Natural killer cell (primary cell): Measurements from ENCODE around the gene ZNF862. TPM values are rescaled to one million over a fixed set of nuclear protein-coding genes. Genes with fewer than 3 reads are reported as not detected.

Experiments used
- ATAC-seq, 3 donors: fragments of 150-1000 bp in 2 of 3; fragments of 200-7000 bp in 1 of 3; cut with Tn5 transposase; 1 replicate in 1 of 3; 2 replicates in 2 of 3; pipeline ENCODE4 v1.10.0; 2021; ENCODE audit warnings: mild to moderate bottlenecking in 2 of 3, moderate library complexity in 2 of 3
- DNase-seq, 2 donors: peaks; one replicate each; pipeline versions ENCODE4 v3.0.0 to v3.0.0-alpha.2; 2013 to 2021; ENCODE audit warnings: mixed read lengths in 1 of 2
- H3K27ac ChIP-seq: one replicate; pipeline ENCODE4 v1.5.1; 2013; ENCODE audit warnings: mild to moderate bottlenecking, low read length
- H3K27me3 ChIP-seq: one replicate; pipeline ENCODE4 v1.6.1; 2013; ENCODE audit warnings: low read length; ENCODE audit not compliant: control insufficient read depth, insufficient read depth
- H3K36me3 ChIP-seq: one replicate; pipeline ENCODE4 v1.6.1; 2013; ENCODE audit warnings: low read length; ENCODE audit not compliant: control insufficient read depth, insufficient read depth
- H3K4me1 ChIP-seq: one replicate; pipeline ENCODE4 v1.6.1; 2013; ENCODE audit warnings: low read length; ENCODE audit not compliant: control insufficient read depth, insufficient read depth
- H3K4me3 ChIP-seq: one replicate; pipeline ENCODE4 v1.5.1; 2013; ENCODE audit warnings: low read length
- H3K9me3 ChIP-seq: one replicate; pipeline ENCODE4 v1.6.1; 2013; ENCODE audit warnings: low read length; ENCODE audit not compliant: control insufficient read depth, insufficient read depth
- H3K27ac Mint-ChIP-seq, 2 donors: one replicate each; pipeline ENCODE4 v1.8.0; 2022; ENCODE audit warnings: mild to moderate bottlenecking in 2 of 2, mixed read lengths in 2 of 2, moderate library complexity in 1 of 2
- H3K27me3 Mint-ChIP-seq, 2 donors: one replicate each; pipeline ENCODE4 v1.8.0; 2022; ENCODE audit warnings: low read depth in 2 of 2, mixed read lengths in 2 of 2
- H3K36me3 Mint-ChIP-seq: one replicate; pipeline ENCODE4 v1.8.0; 2022; ENCODE audit warnings: mixed read lengths
- H3K4me1 Mint-ChIP-seq, 2 donors: one replicate each; pipeline ENCODE4 v1.8.0; 2022; ENCODE audit warnings: mixed read lengths in 2 of 2
- H3K4me3 Mint-ChIP-seq: one replicate; pipeline ENCODE4 v1.8.0; 2022; ENCODE audit warnings: mild to moderate bottlenecking, moderate library complexity, mixed read lengths
- H3K9me3 Mint-ChIP-seq, 2 donors: one replicate each; pipeline ENCODE4 v1.8.0; 2022; ENCODE audit warnings: mixed read lengths in 2 of 2
- WGBS: methylation state at CpG from one replicate; pipeline ENCODE4 v1.1.7; 2013; ENCODE audit warnings: missing lambda C conversion rate; ENCODE audit not compliant: insufficient coverage; 5-methylcytosine and 5-hydroxymethylcytosine counted together
- intact Hi-C: fragments of 100-400 bp; cut with micrococcal nuclease; formaldehyde crosslinking; loops from one replicate; pipeline ENCODE4 v1.14.2; 2022
- total RNA-seq, 4 donors: library from RNA; stranded (reverse); fragments of 120-200 nt in 1 of 4; gene quantifications; one replicate each; pipeline versions ENCODE4 v1.2.3 to v1.2.4, GENCODE V29; 2013 to 2022
- TF ChIP-seq, protein P1 (sequence below): fragments of 200-600 bp; IDR thresholded peaks from one replicate; pipeline ENCODE4 v1.8.0; 2022; ENCODE audit warnings: antibody characterized with exemption

ZNF862 gene
- total RNA-seq, 3 donors from 2014 or later (not counting 1 experiment from before 2014, with no cell fraction given), result 21.4 to 28.9 (median 21.7) TPM

- intact Hi-C loops, result no loop called here
- peaks cover 7 to 19% of the 10 kb centered on the region in 2 donors for H3K27me3 Mint-ChIP-seq
- TF ChIP-seq, protein P1, sequence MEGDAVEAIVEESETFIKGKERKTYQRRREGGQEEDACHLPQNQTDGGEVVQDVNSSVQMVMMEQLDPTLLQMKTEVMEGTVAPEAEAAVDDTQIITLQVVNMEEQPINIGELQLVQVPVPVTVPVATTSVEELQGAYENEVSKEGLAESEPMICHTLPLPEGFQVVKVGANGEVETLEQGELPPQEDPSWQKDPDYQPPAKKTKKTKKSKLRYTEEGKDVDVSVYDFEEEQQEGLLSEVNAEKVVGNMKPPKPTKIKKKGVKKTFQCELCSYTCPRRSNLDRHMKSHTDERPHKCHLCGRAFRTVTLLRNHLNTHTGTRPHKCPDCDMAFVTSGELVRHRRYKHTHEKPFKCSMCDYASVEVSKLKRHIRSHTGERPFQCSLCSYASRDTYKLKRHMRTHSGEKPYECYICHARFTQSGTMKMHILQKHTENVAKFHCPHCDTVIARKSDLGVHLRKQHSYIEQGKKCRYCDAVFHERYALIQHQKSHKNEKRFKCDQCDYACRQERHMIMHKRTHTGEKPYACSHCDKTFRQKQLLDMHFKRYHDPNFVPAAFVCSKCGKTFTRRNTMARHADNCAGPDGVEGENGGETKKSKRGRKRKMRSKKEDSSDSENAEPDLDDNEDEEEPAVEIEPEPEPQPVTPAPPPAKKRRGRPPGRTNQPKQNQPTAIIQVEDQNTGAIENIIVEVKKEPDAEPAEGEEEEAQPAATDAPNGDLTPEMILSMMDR, result no peak
- H3K4me3 Mint-ChIP-seq, result no peak overlapping the region
- no peak overlapping the region for H3K27ac Mint-ChIP-seq
- no peaks in the 10 kb centered on the region for H3K9me3 ChIP-seq
- H3K27ac ChIP-seq, result no peak overlapping the region
- no peaks in the 10 kb centered on the region for H3K36me3 ChIP-seq
- H3K4me1 ChIP-seq, result peaks cover under 1% of the 10 kb centered on the region
- no peak overlapping the region for H3K4me3 ChIP-seq
- ATAC-seq (no peak), DNase-seq (no peak)
- WGBS, result 84% methylated on average over 13 of the region's 13 CpGs
- no peaks in the 10 kb centered on the region for H3K36me3 Mint-ChIP-seq
- no peaks in the 10 kb centered on the region for H3K9me3 Mint-ChIP-seq
- H3K27me3 ChIP-seq, result no peaks in the 10 kb centered on the region
- H3K4me1 Mint-ChIP-seq, result peaks cover under 1% of the 10 kb centered on the region in 2 donors
These were observed 5.7 kb upstream of the ZNF862 start for GRCh38 chr7:149832332-149833041.

DNA sequence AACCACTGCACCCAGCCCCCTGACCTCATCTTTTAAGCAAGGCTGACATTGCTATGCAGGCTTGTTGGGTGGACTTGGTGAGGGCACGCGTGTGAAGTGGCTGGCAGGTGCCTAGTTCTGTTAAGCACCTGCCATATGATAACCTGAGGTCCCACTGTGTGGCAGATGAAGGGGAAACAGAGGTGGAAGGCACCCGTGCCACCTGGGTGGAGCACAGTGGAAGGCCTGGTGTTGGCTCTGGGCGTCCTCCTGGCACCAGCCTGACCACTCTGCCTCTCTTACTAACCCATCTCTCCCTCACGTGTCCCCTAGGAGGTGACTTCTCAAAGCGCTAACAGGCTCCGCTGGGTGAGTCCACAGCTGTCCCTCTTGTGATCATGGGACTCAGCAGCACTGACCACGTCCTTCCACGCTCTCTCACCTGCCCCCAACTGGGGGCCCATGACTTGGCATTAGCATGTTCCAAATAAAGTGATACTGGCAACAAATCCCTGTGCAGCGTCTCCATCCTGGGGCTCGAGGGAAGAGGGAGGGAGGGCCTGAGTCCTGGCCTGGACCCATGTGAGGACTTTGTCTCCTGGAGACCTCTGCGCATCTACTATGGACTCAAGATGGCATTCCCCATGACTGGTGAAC lies 4.6 kb upstream of the ZNF862 start:
- Mint-ChIP-seq H3K36me3 (no peaks in the 10 kb centered on the region), H3K9me3 (no peaks in the 10 kb centered on the region), H3K4me3 (no peak overlapping the region), H3K4me1 (peaks cover 6 to 9% of the 10 kb centered on the region in 2 donors), H3K27ac (no peak overlapping the region), H3K27me3 (peaks cover 7 to 19% of the 10 kb centered on the region in 2 donors)
- no peak overlapping the region for H3K27ac ChIP-seq
- TF ChIP-seq, protein P1, result no peak
- H3K36me3 ChIP-seq, result no peaks in the 10 kb centered on the region
- H3K9me3 ChIP-seq, result no peaks in the 10 kb centered on the region
- H3K4me1 ChIP-seq, result peaks cover 7% of the 10 kb centered on the region
- H3K27me3 ChIP-seq, result no peaks in the 10 kb centered on the region
- 79% methylated on average over 12 of the region's 12 CpGs for WGBS
- ATAC-seq (no peak), DNase-seq (no peak)
- intact Hi-C loops, result no loop called here
- no peak overlapping the region for H3K4me3 ChIP-seq

DNA sequence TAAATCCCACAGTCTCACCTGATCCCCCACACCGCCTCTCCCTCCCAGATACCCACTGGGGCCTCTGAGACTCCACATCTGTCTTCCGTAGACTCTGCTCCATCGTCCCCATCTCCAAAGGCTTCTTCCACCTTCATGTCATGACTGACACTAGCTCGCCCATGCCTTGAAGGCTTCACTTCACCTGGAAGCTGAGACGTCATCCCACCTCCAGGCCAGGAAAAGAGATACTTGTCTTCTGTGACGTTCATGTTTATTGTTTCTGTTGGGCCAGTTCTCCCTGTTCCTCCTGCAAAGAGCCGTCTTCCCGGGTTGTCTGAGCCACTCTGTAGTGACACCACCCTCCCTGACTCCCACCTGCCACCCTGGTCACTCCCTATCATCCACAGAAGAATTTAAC lies 3.6 kb upstream of the ZNF862 start:
- ATAC-seq (no peak), DNase-seq (no peak)
- Mint-ChIP-seq H3K27me3 (peaks cover 7 to 19% of the 10 kb centered on the region in 2 donors), H3K27ac (no peak overlapping the region), H3K36me3 (no peaks in the 10 kb centered on the region), H3K9me3 (no peaks in the 10 kb centered on the region), H3K4me1 (peaks cover 16 to 18% of the 10 kb centered on the region in 2 donors), H3K4me3 (no peak overlapping the region)
- Histone ChIP-seq H3K9me3 (no peaks in the 10 kb centered on the region), H3K4me3 (no peak overlapping the region), H3K4me1 (peaks cover 17% of the 10 kb centered on the region), H3K36me3 (no peaks in the 10 kb centered on the region), H3K27ac (no peak overlapping the region), H3K27me3 (no peaks in the 10 kb centered on the region)
- TF ChIP-seq, protein P1, result no peak
- intact Hi-C loops, result no loop called here
- WGBS, result 85% methylated on average over 8 of the region's 8 CpGs
